HCT116 (cell line): ENCODE data around the gene NPIPA3.
"Not testable (repeated sequence)": the region's sequence is repeated elsewhere in the genome, so short reads cannot be mapped to it uniquely, and the experiment has no call there.

Experiments
- CBX3 ChIP-seq: IDR thresholded peaks from 2 replicates; pipeline ENCODE4 v1.6.1; 2012; ENCODE audit warnings: low read depth
- CEBPB ChIP-seq: IDR thresholded peaks from 2 replicates; pipeline ENCODE4 v1.6.1; 2012; ENCODE audit warnings: low read depth
- EGR1 ChIP-seq: IDR thresholded peaks from 2 replicates; pipeline ENCODE4 v1.6.1; 2012; ENCODE audit warnings: low read depth
- POLR2A ChIP-seq: IDR thresholded peaks from 2 replicates; pipeline ENCODE4 v1.7.0; 2011; ENCODE audit warnings: borderline replicate concordance; ENCODE audit not compliant: insufficient read depth, insufficient read length; ENCODE audit errors: extremely low read depth
- TF ChIP-seq, protein P1 (sequence below): IDR thresholded peaks from 2 replicates; pipeline ENCODE4 v1.6.1; 2012; ENCODE audit warnings: low read depth

GRCh38 chr16:14680396-14680795 lies 22.8 kb upstream of the NPIPA3 start:
- not testable (repeated sequence) for TF ChIP-seq EGR1, CEBPB, CBX3, POLR2A
- TF ChIP-seq, protein P1, sequence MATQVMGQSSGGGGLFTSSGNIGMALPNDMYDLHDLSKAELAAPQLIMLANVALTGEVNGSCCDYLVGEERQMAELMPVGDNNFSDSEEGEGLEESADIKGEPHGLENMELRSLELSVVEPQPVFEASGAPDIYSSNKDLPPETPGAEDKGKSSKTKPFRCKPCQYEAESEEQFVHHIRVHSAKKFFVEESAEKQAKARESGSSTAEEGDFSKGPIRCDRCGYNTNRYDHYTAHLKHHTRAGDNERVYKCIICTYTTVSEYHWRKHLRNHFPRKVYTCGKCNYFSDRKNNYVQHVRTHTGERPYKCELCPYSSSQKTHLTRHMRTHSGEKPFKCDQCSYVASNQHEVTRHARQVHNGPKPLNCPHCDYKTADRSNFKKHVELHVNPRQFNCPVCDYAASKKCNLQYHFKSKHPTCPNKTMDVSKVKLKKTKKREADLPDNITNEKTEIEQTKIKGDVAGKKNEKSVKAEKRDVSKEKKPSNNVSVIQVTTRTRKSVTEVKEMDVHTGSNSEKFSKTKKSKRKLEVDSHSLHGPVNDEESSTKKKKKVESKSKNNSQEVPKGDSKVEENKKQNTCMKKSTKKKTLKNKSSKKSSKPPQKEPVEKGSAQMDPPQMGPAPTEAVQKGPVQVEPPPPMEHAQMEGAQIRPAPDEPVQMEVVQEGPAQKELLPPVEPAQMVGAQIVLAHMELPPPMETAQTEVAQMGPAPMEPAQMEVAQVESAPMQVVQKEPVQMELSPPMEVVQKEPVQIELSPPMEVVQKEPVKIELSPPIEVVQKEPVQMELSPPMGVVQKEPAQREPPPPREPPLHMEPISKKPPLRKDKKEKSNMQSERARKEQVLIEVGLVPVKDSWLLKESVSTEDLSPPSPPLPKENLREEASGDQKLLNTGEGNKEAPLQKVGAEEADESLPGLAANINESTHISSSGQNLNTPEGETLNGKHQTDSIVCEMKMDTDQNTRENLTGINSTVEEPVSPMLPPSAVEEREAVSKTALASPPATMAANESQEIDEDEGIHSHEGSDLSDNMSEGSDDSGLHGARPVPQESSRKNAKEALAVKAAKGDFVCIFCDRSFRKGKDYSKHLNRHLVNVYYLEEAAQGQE = not testable (repeated sequence)
